Measurements from ENCODE around the gene ARPP21. TPM values are rescaled to one million over a fixed set of nuclear protein-coding genes. Genes with fewer than 3 reads are reported as not detected.

ARPP21 gene
- total RNA-seq, 1 donor from 2014 or later: 4.9 TPM

- Mint-ChIP-seq H3K4me3 (ENCODE audit: unreplicated experiment) (no peak overlapping the region), H3K27ac (ENCODE audit: unreplicated experiment) (peak overlapping the region; percentile 73), H3K27me3 (ENCODE audit: low read depth) (peaks cover 3% of the 10 kb centered on the region), H3K9me3 (ENCODE audit: low read depth) (no peaks in the 10 kb centered on the region), H3K4me1 (ENCODE audit: low read depth) (peaks cover 20% of the 10 kb centered on the region), H3K36me3 (ENCODE audit: low read depth) (no peaks in the 10 kb centered on the region)
- peak; percentile 71 for DNase-seq (ENCODE audit: low spot score)
- no peak for TF ChIP-seq CTCF (IDR thresholded peaks at IDR 0.05)
Measured at GRCh38 chr3:35664460-35664919, 25.2 kb downstream of the ARPP21 start.

- Mint-ChIP-seq H3K9me3 (ENCODE audit: low read depth) (no peaks in the 10 kb centered on the region), H3K27me3 (ENCODE audit: low read depth) (peaks cover 8% of the 10 kb centered on the region), H3K4me1 (ENCODE audit: low read depth) (peaks cover 20% of the 10 kb centered on the region), H3K36me3 (ENCODE audit: low read depth) (no peaks in the 10 kb centered on the region), H3K4me3 (ENCODE audit: unreplicated experiment) (no peak overlapping the region), H3K27ac (ENCODE audit: unreplicated experiment) (no peak overlapping the region)
- no peak for DNase-seq (ENCODE audit: low spot score)
- no peak for TF ChIP-seq CTCF (IDR thresholded peaks at IDR 0.05)
Measured at GRCh38 chr3:35665390-35666055, 26.2 kb downstream of the ARPP21 start.

DNA sequence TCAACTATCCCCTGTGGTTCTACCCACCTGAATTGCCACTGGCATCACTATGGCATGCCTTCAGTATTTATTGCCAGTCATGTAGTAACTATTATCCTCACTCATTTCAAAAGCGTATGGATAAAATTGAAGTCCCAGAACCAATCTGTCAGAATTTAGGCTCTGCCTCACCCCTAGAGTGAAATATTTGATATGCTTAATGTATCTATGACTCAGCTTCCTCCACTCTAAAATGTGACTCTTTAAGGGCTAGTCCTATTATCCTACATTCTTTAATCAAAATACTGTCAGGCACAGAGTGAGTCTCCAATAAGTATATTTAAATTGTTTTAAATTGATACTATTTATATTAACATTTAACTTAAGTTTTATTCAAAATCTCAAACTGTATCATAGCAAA, 27.6 kb downstream of the ARPP21 start:
- H3K9me3 Mint-ChIP-seq (ENCODE audit: low read depth): no peaks in the 10 kb centered on the region
- no peak overlapping the region for H3K4me3 Mint-ChIP-seq (ENCODE audit: unreplicated experiment)
- no peak for DNase-seq (ENCODE audit: low spot score)
- TF ChIP-seq CTCF (IDR thresholded peaks at IDR 0.05): no peak
- H3K27me3 Mint-ChIP-seq (ENCODE audit: low read depth): peaks cover 10% of the 10 kb centered on the region
- H3K36me3 Mint-ChIP-seq (ENCODE audit: low read depth): no peaks in the 10 kb centered on the region
- H3K27ac Mint-ChIP-seq (ENCODE audit: unreplicated experiment): no peak overlapping the region
- H3K4me1 Mint-ChIP-seq (ENCODE audit: low read depth): peaks cover 20% of the 10 kb centered on the region

- Mint-ChIP-seq H3K27ac (ENCODE audit: unreplicated experiment) (no peak overlapping the region), H3K27me3 (ENCODE audit: low read depth) (peaks cover 23% of the 10 kb centered on the region), H3K9me3 (ENCODE audit: low read depth) (no peaks in the 10 kb centered on the region), H3K4me1 (ENCODE audit: low read depth) (peaks cover 8% of the 10 kb centered on the region), H3K4me3 (ENCODE audit: unreplicated experiment) (no peak overlapping the region), H3K36me3 (ENCODE audit: low read depth) (no peaks in the 10 kb centered on the region)
- no peak for TF ChIP-seq CTCF (IDR thresholded peaks at IDR 0.05)
- DNase-seq (ENCODE audit: low spot score): no peak
Measured at GRCh38 chr3:35670408-35670965, 31.2 kb downstream of the ARPP21 start.

DNA sequence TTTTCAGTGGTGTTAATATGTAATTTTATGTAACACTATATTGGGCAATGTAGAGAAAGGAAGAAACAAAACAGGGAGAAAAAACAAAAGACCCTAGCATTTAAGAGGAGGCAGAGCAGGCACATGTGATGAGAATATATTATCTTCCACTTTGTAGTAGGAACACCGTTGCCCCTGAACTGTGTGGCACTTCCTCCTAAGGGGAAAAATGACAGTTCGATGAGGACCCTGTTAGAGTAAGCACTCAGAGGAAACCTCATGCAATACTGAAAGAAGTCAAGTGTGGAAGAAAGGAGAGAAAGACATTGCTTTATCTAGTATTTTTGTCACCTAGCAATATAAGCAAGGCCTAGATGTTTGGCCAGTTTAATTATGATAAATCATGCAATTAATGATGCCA, 32.2 kb downstream of the ARPP21 start:
- no peak overlapping the region for H3K4me3 Mint-ChIP-seq (ENCODE audit: unreplicated experiment)
- H3K36me3 Mint-ChIP-seq (ENCODE audit: low read depth): no peaks in the 10 kb centered on the region

More for the DNA sequence above, 32.2 kb downstream of the ARPP21 start:
- Mint-ChIP-seq H3K9me3 (ENCODE audit: low read depth) (no peaks in the 10 kb centered on the region), H3K4me1 (ENCODE audit: low read depth) (peaks cover 4% of the 10 kb centered on the region), H3K27ac (ENCODE audit: unreplicated experiment) (no peak overlapping the region), H3K27me3 (ENCODE audit: low read depth) (peaks cover 23% of the 10 kb centered on the region)
- TF ChIP-seq CTCF (IDR thresholded peaks at IDR 0.05): no peak
- DNase-seq (ENCODE audit: low spot score): no peak

Measured in chondrocyte (in vitro differentiated cells).